NK-92 (cell line): ENCODE measurements around the gene ERN1.

Source experiments
- DNase-seq: peaks from one replicate; lab custom pipeline; 2025; ENCODE audit not compliant: unreplicated experiment; lab: John Stamatoyannopoulos, UW

The ERN1 gene

DNA sequence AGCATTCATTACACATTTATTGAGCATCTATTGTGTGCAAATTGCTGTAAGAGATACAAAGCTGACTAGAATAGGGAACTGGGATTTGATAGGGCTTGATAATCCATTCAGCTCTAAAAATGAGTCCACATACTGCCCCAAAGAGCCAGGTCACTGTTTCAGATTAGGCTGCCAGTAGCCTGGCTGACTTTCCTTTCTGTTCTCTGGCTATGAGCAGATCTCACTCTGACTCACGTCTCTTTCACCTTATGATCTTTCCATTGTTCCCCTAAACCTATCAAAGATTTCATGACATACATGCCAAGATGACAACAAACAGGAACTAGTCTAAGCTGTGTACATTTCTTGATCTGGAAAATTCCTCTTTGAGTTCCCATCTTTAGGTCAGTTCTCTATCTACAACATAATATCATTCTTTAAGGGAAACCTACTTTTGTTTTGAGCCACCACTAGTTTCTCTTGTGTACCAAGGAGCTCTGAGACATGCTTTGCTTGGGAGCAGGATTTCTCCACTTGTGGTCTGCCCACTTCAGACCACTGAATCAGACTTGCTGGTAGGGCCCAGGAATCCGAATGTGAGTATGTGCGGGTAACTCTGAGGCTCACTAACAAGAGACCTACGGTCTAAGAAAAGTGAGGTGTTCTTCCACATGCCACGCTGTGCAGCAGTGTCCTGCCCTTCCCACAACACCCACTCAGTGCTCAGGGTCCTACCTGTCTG lies 68.6 kb downstream of the ERN1 start:
- no peak for DNase-seq

DNA sequence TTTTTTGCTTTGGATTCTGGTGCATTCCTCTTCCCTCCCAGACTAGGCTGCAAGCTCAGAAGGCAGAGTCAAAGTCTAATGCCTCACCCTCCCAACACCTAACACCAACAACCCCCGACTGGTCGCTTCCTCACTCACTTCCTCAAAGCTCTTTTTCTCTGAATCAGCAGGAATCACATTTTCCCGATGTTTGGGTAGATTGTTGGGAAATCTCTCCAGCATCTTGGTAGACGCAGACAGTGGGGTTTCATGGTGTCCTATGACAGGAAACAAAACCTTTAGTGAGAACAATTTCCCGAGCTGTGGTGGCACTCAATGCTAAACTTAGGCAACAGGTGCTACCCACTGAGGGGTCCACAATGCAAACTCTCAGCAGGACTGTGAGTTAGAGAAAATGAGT lies 69.6 kb downstream of the ERN1 start:
- no peak for DNase-seq

DNA sequence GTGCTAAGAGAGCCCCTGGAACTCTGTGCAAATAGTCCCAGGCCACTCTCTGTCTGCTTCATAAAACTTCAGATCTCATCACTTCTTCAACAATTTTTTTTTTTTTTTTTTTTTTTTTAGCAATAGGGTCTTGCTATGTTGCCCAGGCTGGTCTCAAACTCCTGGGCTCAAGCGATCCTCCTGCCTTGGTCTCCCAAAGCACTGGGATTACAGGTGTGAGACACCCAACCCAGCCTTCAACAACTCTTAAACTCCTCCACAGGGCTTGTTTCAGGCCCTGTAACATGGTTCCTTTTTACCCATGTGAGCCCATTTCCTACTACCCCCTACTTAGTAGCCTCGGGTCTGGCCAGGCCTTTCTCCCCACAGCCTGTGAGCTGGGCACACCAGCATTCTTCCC lies 70.2 kb downstream of the ERN1 start:
- no peak for DNase-seq

DNA sequence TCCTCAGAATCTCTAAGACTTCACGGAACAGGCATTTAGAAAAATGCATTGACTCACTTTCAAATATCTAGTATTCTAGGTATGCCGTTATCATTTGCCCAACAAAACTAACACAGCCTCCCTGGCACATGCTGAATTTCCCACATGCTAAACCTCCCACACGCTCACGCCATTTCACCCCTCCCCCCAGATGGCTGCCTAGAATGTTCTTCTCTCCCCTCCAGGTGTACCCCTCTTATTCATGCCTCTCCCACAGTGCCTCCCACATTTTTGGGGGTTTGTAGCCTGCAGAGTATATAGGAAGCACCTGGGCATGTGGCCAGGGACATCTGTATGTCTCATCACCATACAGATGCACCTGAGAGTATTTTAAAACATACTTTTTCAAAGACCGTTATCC lies 71.3 kb downstream of the ERN1 start:
- DNase-seq, result no peak

DNA sequence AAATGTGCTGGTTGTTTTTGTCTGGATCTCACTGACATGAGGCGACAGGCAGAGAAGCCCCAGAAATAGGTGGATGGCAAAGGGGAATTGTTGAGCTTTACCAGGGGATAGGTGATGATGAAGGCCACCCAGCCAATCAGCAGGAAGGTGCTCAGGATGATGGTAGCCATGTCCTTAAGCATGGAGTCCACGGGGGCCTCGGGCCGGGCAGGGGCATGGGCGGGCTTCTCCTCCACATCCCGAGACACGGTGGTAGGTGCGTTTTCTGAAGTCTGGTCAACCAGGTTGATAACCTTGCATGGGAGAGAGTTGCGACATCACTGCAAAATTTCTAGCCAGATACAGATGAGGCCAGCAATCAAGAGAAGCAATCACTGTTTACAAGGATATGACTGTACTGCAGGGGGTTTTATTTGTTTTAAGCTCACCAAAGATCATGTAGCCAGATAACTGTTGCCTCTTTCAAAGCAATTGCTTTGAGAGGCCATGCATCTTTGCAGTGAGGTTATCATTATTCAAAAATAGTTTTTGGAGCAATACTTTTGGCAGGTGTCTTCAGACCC lies 72.2 kb downstream of the ERN1 start:
- no peak for DNase-seq

DNA sequence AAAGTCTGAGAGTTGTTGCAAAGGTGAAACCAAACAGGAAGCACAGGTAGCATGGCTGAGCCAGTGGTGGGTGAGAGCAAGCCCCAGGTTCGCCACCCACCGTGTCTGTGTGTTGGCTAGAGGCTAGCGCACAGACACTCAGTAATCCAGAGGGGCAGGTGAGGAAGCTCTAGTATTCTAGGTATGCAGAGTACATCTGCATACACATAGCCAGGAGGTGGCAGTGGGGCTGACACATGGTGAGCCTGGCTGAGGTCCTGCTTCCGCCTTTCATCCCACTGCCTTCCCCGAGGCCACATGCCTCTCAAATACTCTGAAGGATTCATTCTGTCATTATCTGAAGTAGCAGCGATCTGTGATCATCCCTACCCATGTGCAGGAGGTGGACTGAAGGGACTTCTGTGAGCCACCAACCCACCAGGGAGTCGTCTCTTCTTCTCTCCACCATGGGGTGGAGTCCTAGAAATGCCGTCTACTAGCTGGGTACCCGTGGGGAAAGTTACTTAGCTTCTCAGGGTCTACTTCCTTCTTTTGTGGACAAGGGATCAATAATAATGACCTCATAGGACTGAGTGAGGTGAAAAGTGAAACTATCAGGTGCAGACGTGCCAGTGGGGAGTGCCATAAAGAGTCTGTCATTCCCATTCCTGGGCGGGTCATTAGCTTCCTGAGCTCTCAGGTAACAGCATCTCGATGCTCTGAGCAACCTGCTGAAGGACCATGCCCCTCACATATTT lies 73.5 kb downstream of the ERN1 start:
- DNase-seq, result no peak

DNA sequence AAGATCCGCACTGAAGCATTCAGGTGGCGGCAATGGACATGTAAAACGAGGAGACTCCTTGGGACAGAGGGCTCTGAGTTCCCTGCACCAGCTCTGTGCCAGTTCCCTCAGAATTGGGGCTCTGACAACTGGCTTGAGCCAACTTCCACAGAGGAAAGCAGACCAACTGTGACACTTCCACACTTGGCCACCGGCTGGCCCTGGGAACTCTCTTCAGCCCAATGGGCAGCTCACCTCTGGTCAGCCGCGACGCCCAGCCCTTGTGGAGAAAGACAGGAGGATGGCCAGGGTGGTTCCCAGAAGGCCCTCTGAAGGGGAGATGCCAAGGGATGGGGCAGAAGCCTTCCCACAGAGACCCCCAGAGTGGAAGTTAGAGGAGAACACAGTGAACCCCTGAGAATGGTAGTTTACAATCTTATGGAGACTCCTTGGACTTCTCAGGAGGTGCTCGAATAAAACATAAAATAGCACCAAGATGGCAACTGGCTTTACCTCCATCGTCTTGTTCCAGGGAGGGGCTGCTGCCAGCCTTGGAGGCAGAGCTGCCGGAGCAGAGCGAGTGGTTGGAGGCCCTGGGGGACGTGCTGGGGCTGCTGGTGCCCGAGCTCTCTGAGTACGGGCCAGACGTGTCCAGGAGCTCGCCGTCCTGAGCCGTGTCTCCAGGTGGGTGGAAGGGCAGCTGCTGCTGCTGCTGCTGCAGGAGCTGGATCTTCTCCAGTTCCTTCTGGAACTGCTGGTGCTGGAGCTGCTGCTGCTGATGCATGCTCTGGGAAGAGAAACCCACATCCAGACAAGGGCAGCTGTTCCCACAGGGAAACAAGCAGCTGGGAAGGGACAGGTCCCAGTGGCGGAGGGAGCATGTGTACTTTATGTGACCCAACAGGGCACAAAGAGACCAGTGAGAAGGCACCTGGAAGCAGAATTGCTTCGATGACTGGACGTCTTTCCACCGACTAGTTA lies 74.5 kb downstream of the ERN1 start:
- no peak for DNase-seq

DNA sequence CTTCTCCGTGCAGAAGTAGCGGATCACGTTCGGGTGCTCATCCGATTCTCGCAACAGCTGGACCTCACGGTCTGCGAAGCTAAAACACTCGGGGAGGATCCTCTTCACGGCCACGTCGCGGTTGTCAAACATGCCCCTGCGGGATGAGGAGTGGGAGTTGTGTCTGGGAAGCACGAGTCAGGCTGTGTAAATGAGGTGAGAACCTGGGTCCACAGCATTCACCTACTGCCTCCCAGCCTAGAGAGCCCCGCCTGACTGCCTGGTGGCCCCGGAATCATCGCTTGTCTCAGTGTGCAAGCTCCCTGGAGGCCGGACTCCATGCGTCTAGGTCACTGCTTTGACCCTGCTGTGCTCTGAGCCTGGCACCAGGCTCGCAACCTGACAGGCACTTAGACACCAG lies 75.6 kb downstream of the ERN1 start:
- no peak for DNase-seq

DNA sequence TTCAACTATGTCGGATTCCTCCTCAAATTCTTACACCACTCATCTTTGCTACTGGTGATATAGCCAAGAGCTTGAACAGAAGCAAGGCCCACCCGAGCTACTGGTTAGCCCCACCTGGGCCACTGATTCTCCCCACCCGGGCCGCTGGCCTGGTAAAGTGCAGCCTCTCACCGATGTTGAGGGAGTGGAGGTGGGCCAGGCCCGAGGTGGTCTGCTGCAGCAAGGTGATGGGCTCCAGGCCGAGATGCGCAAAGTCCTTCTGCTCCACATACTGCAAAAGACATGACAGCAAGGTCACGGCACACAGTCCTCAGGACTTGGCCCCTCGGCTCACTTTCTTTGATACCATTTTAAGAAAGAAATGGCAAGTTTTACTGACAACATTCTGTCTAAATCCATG lies 76.8 kb downstream of the ERN1 start:
- no peak for DNase-seq

DNA sequence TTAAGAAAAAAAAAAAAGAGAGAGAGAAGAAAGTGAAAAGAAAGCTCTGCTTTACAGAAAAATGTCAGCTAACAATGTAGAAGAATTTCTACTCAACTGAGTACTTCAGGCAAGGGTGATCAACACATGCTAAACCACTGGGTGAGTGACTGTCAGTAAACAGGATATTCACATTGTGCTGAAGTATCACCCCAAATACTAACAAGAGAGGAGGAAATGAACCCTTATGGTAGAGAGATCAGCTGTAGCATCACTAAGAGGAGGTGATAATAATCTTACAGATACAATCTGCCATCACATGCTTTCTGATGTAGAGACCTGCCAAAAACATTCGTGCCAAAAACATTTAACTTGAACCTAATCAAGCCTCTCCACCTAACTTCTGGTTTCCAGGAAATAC lies 78.8 kb downstream of the ERN1 start:
- no peak for DNase-seq

DNA sequence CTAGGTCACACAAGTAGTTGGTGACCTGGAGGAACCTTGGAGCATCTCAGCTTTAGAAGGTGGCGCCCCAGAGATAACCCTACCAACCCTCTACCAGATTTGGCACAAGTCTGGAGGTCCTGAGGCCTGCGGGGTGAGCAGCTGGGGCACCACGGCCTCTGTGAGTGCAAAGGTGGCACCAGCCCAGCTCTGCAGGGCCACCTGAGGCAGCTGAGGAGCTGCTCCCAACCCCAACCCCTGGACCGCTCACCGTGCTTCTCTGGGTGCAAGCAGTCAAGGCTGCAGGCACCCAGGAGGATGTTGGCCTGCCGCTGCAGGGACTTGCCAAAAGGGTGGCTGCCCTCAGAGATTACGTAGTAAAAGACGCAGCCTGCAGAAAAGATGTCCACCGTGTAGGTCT lies 81.1 kb downstream of the ERN1 start:
- no peak for DNase-seq

DNA sequence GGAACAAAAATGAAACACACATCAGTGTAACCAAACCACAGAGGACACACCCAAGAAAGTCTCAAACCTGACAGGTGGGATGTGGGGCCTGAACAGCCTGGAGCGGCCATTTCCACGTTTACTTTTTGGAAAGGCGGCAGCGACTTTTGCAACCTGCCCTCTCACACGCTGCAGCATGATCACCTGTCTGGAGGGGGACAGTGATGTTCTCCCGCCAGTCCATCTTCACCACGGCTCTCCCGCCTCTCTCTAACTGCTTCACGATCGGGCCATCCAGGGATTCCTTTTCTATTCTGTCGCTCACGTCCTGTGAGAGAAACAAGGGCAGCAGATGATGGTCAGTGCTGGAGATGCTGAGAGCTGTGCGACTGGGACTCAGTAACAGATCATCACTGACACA lies 84.8 kb downstream of the ERN1 start:
- DNase-seq, result no peak

DNA sequence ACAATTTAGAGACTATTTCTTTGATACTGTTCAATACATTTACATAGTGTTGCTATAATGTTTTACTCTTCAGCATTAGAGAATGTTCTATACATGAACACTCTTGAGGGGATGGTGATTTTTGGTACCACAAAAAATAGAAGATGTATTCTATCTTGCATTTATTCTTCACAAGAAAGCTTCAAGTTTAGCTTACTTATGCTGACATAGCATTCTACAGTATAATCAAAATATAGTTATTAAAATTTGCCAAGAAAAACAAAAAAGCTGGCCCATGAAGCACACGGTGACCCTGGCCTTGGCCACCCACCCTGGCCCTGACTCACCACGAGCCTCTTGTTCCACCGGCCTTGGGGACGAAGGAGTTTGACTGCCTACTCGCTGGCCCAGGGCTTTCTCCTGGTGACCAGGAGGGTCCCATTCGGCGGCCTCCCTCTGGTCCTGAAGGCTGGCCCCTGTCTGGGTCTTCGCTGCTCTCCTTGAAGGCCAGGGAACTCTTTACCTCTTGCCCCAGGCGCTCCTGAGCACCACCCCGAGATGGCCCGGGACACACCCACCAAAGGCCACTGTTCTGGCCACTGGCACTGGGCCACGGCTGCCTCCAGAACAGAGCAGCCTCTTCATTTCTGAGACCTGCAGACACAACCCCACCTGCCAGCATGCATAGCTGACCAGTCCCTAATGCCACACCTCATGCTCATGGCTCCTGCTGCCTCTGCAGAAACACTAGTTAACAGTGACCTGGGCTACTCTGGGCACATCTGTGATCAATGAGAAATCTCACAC lies 87.1 kb downstream of the ERN1 start:
- no peak for DNase-seq

DNA sequence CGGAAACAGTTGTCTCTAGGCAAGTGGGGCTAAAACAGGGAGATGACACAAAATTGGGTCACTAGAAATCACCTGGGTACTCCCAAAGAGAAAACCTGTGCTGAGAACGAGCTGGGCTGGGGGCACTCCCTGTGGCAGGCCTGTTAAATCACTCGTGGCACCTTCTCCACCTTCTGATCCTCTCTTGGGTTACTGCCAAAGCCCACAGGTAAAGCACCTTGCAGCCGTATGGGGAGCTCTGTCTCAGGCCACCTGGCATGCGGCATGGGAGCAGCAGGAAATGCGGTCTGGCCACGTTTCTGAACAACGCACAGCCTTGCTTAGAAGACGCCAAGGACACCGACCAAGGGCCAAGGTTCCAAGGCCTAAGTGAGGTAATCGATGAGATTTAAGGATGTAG lies 88.0 kb downstream of the ERN1 start:
- no peak for DNase-seq

DNA sequence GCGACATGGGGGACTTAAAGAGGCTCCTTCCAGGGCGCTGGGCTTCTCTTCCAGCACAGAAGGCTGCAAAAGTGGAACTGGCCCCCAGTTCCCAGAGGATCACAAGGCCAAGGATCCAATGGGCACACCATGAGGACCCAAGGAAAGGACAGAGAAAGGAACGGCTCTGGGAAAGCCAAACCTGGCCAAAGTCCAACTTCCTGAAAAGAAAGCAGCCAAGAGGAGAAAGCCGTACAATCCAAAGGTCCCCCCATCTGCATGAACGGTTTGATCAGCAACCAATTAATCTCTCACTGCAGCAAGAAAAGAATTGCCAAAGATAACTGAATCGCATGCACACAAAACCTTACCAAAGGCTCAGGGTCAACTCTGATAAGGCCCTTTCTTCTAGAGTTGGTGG lies 89.7 kb downstream of the ERN1 start:
- DNase-seq, result no peak

DNA sequence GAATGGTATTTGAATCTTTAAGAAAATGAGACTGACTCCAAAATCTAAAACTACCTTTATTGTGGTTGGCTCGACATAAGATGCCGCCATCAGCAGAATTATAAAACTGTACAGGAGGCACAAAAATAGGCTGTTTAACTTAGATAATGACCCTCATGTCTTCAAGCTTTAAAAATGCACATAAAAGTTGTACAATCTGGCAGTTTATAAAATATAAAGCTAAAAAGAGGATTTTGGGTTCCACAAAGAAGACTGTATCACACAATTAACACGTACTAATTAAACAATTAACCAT lies 90.9 kb downstream of the ERN1 start:
- no peak for DNase-seq

DNA sequence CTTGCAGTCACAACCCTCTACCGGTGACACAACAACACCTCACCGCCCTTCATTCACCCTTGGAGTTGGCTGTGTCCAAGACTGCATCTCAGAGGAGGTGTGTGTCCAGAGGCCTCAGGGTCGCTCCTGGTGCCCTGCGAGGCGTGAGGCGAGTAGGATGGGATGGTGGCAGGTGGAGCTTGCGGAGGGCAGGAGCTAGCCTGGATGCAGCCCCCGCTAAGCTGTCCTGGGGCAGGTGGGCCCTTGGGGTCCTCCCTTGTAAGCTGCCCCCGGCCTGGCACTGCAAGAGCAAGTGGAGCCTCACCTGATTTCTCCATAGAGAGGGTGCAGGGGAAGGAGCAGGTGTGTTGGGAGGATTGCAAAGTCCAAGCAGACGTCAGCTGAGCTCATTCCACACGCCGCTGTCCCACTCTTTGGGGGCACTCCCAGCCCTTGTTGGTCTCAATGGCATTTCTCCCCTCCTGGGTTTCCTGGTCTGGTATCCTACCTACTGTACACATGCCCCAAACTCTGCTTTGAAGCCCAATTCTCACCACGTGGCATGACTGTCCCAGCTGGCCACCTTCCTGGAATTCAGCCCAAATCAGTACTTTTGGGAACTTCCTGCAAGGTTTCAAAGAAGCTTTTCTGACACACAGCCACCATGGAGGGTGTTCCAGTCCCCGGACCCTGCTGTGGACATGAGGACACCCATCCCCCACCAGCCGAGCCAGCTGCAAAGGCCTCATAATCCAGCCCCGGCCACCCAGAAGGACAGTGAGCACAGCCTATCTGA lies 91.4 kb downstream of the ERN1 start:
- DNase-seq, result no peak

DNA sequence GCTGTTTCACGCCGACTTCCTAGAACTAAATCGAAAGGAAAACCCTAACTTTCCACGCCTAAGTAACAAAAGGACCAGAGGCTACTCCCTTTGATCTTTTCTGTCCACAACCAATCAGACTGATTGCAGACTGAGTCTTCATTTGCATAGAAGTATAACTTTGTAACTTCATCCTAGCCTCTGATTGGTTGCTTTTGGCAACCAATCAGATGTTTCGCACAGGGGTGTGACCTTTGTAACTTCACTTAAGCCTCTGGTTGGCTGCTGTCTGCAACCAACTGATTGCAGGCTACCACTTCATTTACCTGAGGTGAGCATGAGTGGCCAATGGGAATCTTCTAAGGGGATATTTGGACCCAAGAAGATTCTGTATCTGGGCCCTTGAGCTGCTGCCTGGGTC lies 92.1 kb downstream of the ERN1 start:
- DNase-seq, result no peak

DNA sequence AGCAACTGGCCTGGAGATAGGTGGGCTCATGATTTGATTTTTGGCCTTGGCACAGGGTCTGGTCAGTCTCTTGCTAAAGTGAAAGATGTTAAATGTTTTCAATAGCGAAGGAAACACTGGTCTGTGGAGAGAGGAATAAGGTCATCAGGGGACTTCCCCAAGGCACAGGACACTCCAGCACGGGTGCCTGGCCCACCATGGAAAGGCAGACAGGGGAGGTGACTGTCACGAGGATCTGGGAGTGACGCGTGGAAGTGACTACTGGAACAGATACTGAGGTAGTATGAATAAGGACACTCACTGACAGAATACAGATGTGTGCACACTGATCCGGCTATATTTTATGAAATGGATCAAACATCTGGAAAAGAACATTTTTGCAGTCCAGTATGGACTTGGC lies 92.8 kb downstream of the ERN1 start:
- DNase-seq, result no peak
